Epithelial cell of proximal tubule (primary cell): ENCODE data around the gene PHF21B. TPM values are rescaled to one million over a fixed set of nuclear protein-coding genes. Genes with fewer than 3 reads are reported as not detected.

Experiments used
- DNase-seq: peaks from one replicate; pipeline ENCODE4 v3.0.0-alpha.2; 2011; ENCODE audit warnings: low read depth
- H3K4me3 ChIP-seq: 2 replicates; pipeline ENCODE4 v1.5.1; 2011; ENCODE audit warnings: low read depth, mild to moderate bottlenecking, low read length
- CTCF ChIP-seq: conservative IDR thresholded peaks from 2 replicates; pipeline ENCODE4 v1.5.1; 2012; ENCODE audit warnings: low read depth, mild to moderate bottlenecking, low read length
- total RNA-seq: library from RNA; depleted of rRNA; stranded (reverse); fragments of >200 nt; gene quantifications from 2 replicates; pipeline ENCODE4 v1.2.3, GENCODE V29; 2015

The PHF21B gene
- total RNA-seq, 1 donor from 2014 or later = 2.0 TPM

- no peak for TF ChIP-seq CTCF
- DNase-seq = no peak
- H3K4me3 ChIP-seq = no peak overlapping the region
Observed at GRCh38 chr22:44999231-44999630, 10.6 kb downstream of the PHF21B start.

GRCh38 chr22:44998296-44998695 lies 11.5 kb downstream of the PHF21B start:
- DNase-seq = no peak
- no peak overlapping the region for H3K4me3 ChIP-seq
- TF ChIP-seq CTCF = no peak

- no peak for DNase-seq
- no peak overlapping the region for H3K4me3 ChIP-seq
- no peak for TF ChIP-seq CTCF
Observed at GRCh38 chr22:44997060-44997459, 12.7 kb downstream of the PHF21B start.

GRCh38 chr22:44996648-44997047 lies 13.2 kb downstream of the PHF21B start:
- DNase-seq = no peak
- H3K4me3 ChIP-seq = no peak overlapping the region
- no peak for TF ChIP-seq CTCF

- no peak overlapping the region for H3K4me3 ChIP-seq
- no peak for TF ChIP-seq CTCF
- DNase-seq = no peak
Observed at GRCh38 chr22:44996120-44996519, 13.7 kb downstream of the PHF21B start.

- no peak overlapping the region for H3K4me3 ChIP-seq
- TF ChIP-seq CTCF = no peak
- DNase-seq = no peak
Observed at GRCh38 chr22:44995715-44996114, 14.1 kb downstream of the PHF21B start.

GRCh38 chr22:44995105-44995514 lies 14.7 kb downstream of the PHF21B start:
- no peak for DNase-seq
- no peak overlapping the region for H3K4me3 ChIP-seq
- TF ChIP-seq CTCF = no peak
